NCI-H146 (cell line): ENCODE measurements around the gene PTGDS.

Experiments
- DNase-seq: peaks from one replicate; lab custom pipeline; 2025; lab: John Stamatoyannopoulos, UW

Gene PTGDS

GRCh38 chr9:137011907-137012675, 34.8 kb downstream of the PTGDS start:
- DNase-seq = no peak

DNA sequence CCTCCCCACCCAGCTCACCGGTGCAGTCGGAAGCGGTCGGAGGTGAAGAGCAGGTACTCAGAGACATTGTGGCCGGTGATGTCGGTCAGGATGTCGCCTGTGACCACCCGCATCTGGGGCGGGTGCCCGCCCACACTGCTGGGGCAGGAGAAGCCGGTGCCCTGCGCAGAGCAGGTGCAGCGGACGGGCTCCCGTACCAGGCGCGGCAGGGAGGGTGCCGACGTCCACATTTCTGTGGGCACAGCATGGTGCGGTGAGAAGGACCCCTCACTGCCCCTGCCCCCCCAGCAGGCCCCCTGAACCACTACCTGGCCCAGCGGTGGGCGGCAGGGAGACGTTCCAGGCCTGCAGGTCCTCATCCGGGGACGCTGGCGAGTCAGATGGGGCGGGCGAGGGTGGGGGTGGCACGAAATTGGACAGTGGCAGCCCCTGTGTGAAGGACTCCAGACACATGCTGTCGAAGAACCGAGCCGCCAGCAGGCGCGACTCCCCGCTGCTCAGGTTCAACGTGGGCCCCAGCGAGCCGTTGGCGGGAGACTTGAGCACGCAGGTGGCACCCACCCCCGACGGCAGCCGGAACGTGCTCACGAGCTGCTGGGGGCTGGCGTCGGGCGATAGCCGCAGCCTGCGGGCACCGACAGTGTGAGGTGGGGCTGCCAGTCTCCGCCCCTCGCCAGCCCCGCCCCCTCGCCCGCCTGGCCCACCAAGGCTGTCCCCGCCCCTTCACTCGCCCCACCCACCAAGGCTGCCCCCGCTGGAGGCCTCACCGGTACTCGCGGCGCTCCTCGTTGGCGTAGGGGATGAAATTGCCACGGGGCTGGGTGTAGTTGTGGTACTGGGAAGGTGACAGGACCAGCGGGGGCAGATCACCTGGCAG, 35.6 kb downstream of the PTGDS start:
- no peak for DNase-seq

DNA sequence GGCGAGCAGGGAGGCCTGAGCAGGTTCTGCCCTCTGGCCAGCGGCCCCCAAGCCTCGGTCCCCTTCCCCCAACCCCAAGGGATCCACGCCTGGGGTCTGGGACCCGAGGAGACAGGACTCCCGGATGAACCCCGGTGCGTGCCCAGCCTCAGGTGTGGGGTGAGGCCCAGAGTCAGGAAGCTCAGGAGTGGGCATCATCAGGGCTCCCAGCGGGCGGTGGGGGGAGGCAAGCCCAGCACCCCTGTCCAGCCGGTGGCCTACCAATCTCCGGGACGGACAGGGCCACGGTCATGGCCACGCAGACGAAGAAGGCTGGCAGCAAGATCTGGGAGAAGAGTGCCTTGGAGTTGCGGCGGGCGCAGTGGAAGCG, 36.3 kb downstream of the PTGDS start:
- no peak for DNase-seq

DNA sequence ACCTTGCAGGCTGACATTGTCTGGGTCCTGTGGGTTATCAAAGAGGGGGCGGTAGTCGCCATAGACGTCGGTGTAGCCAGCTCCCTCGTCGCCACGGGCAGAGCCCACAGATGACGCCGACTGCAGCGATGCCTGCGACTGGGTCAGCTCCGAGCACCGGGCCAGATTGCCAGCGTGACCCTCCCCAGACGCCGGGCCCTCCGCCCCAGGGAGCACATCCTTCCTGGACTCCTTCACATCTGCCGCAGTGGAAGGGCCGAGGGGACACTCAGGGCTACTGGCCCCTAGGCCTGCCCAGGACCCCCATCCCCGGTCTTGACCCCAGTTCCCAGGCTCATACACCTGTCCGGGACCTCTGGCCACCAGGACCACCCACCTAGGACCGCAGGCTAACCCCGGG, 36.9 kb downstream of the PTGDS start:
- no peak for DNase-seq

DNA sequence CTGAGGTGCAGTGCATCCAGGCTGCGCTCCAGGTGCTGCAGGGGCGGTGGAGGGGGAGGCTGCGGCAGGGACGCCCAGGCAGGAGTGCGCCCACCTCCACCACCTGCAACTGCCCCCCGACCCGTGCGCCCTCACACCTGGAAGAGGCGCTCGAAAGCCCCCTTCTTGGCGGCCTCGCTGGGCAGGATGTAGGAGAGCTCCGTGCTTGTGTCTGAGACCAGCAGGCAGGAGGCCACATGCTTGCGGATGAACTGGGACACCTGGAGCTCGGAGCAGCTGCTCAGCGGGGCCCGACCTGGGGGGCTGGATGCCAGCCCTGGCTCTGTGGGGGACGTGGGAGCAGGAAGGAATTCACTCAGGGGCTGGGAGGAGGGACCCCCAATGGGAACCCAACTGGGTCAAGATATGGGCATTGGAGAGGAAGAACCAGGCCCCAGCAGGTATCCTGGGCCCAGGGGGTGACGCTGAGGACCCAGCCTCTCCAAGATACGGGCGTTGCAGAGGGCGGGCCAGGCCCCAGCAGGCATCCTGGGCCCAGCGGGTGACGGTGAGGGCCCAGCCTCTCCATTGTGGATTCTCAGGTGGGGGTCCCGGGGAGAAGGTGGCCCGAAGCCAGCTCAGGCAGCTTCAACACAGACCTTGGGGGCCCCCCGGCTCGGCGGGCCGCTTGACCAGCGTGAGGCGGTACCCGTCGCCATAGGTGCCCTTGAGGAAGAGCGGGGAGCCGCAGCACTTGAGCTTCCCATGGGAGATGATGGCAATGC, 37.7 kb downstream of the PTGDS start:
- DNase-seq = no peak

DNA sequence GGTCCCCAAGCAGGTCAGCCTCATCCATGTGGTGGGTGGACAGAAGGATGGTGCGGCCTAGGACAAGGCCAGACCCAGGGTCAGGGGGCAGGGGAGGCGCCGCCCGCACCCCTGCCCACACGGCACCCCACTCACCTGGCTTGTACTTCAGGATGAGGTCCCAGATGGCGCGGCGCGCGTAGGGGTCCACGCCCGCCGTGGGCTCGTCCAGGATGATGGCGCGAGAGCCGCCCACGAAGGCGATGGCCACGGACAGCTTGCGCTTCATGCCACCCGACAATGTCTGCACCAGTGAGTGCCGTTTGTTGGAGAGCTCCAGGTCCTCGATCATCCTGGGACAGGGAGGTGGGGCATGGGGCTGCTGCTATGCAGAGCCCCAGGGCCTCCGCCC, 38.2 kb downstream of the PTGDS start:
- no peak for DNase-seq

DNA sequence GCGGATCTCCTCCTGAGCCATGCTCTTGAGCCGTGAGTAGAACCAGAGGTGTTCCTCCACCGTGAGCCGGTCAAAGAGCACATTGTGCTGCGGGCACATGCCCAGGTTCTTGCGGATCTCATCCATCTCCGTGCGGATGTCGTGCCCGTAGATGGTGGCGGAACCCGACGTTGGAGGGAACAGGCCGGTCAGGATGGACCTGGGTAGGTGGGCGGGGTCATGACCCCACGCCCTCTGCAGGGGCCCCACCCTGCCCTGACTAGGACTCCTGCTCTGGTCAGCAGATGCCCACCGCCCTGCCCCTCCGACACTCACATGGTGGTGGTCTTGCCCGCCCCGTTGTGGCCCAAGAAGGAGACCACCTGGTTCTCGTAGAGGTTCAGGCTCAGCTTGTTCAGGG, 38.7 kb downstream of the PTGDS start:
- DNase-seq = no peak

- DNase-seq = no peak
Measured at GRCh38 chr9:137016436-137016835, 39.1 kb downstream of the PTGDS start.

GRCh38 chr9:137017071-137017470, 39.8 kb downstream of the PTGDS start:
- DNase-seq = no peak

GRCh38 chr9:137017791-137018497, 40.6 kb downstream of the PTGDS start:
- DNase-seq = no peak

GRCh38 chr9:137018761-137019559, 41.7 kb downstream of the PTGDS start:
- no peak for DNase-seq

- no peak for DNase-seq
Measured at GRCh38 chr9:137019891-137020683, 42.8 kb downstream of the PTGDS start.

DNA sequence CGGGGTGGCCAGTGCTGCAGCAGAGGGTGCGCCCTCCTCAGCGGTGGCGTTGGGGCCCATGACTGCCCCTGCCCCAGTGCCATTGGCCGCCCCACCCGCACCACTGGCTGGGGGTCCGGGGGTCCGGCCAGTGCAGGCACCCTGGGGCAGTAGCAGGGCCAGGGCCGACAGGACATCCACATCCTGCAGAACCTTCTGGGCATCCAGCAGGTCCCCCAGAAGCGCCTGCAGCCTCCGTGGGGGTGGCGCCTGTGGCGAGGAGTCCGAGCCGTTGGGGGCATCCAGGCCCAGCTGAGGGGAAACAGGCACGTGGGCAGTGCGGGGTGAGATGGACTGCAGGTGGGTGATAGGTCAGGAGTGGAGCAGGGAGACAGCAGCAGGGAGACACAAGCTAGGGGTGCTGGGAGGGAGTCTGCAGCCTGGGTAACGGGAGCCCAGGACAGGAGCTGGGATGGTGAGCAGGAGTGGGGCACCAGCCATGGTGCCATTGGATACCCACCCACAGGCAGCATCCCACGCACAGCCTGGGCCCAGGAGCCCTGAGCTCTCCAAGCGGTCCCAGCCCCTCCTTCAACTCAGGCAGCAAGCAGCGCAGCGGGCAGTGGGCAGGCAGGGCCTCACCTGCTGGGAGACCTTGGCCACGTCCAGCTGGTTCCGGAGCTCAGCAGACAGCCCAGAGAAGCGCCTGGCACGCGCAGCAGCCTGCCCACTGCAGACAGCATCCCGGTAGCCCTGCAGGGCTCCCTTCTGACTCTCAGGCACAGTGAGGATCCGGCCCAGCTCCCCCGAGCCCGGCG, 43.7 kb downstream of the PTGDS start:
- no peak for DNase-seq

- DNase-seq = no peak
Measured at GRCh38 chr9:137021568-137021978, 44.3 kb downstream of the PTGDS start.

DNA sequence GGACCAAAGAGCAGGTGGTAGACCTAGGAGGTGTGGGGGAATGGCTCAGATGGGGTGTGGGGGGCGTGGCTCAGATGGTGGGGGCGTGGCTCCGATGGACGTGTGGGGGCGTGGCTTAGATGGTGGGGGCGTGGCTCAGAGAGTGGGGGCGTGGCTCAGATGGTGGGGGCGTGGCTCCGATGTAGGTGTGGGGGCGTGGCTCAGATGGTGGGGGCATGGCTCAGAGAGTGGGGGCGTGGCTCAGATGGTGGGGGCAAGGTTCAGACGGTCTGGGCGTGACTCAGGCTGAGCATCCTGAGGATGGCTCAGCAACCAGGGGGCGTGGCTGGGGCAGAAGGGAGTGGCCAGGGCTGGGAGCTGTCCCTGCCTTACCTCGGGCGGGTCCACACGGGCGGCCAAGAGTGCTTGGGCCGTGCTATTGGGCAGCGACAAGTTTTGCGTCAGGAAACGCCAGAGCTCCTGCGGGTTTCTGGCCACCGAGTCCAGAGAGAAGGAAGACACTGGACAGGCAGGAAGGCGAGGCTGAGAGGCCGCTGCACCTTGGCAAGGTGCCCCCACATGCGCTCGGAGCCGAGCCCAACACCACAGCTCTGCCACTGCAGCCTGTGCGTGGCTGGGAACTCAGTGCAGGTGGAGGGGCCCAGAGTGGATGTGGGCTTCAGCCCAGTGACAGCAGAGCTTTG, 44.8 kb downstream of the PTGDS start:
- DNase-seq = peak; percentile 55

GRCh38 chr9:137022662-137023008, 45.3 kb downstream of the PTGDS start:
- no peak for DNase-seq

DNA sequence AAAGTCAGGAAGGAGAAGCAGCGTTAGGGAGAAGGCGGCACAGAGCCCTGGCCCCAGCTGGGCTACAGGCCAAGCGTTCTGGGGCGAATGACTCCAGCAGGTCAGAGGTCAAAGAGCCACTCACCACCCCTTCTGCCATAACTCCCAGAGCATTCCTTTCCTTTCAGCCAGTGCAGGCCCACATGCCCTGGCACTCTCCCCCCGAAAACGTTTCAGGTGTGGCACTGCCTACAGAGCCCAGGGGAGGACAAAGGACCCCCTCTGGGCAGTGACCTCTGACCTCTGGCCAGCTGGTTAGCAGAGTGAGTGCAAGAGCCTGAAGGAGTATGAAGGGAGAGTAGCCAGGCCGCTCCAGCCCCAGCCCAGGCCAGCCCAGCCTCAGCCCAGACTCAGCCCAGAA, 45.9 kb downstream of the PTGDS start:
- DNase-seq = no peak

DNA sequence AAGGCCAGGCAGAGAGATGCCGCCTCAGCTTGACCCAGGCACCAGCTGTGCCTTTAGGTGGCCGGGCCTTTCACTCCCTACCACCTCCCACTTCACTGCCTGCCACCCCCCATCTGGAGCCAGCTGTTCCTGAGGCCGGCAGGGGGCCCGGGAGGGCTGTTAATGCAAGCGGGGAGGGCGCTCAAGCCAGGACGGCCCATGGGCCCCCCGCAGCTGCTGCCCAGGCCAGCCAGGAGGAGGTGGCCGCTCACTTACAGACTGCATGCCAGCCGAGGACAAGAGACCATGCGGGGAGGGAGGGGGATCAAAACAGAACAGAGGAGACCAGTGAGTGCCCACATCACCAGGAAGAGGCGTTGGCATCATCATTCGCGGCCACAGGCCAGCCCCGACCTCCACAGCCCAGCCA, 46.3 kb downstream of the PTGDS start:
- DNase-seq = no peak

DNA sequence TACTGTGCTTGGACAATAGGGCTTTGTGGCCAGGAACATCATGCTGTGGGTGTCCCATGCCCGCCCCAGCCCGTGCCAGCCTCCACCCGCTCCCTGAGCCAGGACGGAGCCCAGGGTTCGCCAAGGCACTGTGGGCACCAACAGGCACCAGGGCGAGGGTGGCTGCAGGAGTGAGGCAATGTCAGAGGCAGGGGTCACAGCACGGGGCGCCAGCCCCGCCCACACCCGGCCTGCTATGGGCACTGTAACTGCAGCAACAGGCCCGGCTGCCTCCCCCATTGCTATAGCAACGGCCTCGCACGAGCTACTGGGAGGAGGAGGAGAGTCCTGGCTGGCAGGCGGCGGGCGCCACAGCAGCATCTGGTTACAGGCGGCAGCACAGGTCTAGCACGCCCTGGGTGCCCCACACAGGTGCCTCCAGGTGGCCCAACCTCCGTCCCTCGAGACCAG, 48.2 kb downstream of the PTGDS start:
- DNase-seq = no peak
